Naive B cell (primary cell): Measurements from ENCODE around the gene BTBD9. TPM values are rescaled to one million over a fixed set of nuclear protein-coding genes. Genes with fewer than 3 reads are reported as not detected.

Source experiments
- ATAC-seq, 2 donors: fragments of 150-1000 bp; cut with Tn5 transposase; 2 replicates each; pipeline ENCODE4 v1.10.0; 2021; ENCODE audit warnings: low read depth in 2 of 2, mild to moderate bottlenecking in 2 of 2, moderate library complexity in 2 of 2
- DNase-seq: peaks from one replicate; pipeline ENCODE4 v3.0.0; 2022
- H3K27ac Mint-ChIP-seq, 6 donors: one replicate each; pipeline ENCODE4 v1.8.0; 2020 to 2022; ENCODE audit warnings: mild to moderate bottlenecking in 6 of 6, mixed read lengths in 6 of 6, moderate library complexity in 5 of 6, inconsistent platforms in 2 of 6
- H3K27me3 Mint-ChIP-seq, 3 donors: one replicate each; pipeline ENCODE4 v1.8.0; 2021 to 2022; ENCODE audit warnings: mixed read lengths in 3 of 3, mild to moderate bottlenecking in 1 of 3
- H3K36me3 Mint-ChIP-seq, 2 donors: one replicate each; pipeline ENCODE4 v1.8.0; 2020 to 2022; ENCODE audit warnings: mixed read lengths in 2 of 2, inconsistent platforms in 1 of 2, mild to moderate bottlenecking in 1 of 2
- H3K4me1 Mint-ChIP-seq, 3 donors: one replicate each; pipeline ENCODE4 v1.8.0; 2020 to 2022; ENCODE audit warnings: mixed read lengths in 3 of 3, inconsistent platforms in 1 of 3, mild to moderate bottlenecking in 1 of 3, moderate library complexity in 1 of 3
- H3K4me3 Mint-ChIP-seq, 8 donors: one replicate each; pipeline ENCODE4 v1.8.0; 2020 to 2022; ENCODE audit warnings: mild to moderate bottlenecking in 8 of 8, mixed read lengths in 8 of 8, moderate library complexity in 8 of 8, inconsistent platforms in 2 of 8
- H3K9me3 Mint-ChIP-seq, 7 donors: one replicate each; pipeline ENCODE4 v1.8.0; 2020 to 2022; ENCODE audit warnings: mixed read lengths in 7 of 7, mild to moderate bottlenecking in 5 of 7, inconsistent platforms in 2 of 7, moderate library complexity in 1 of 7
- polyA plus RNA-seq, 6 donors: library from polyadenylated mRNA; unstranded; fragments of 300-500 nt; fragmentation: Illumina TruSeq; gene quantifications; one replicate each; pipeline ENCODE4 v1.2.3, GENCODE V29; 2021; ENCODE audit warnings: low read depth in 6 of 6

Gene BTBD9
- polyA plus RNA-seq, 6 donors from 2014 or later: 3.5 to 29.1 (median 20.2) TPM

- Mint-ChIP-seq H3K36me3 (peaks cover 8 to 26% of the 10 kb centered on the region in 2 donors), H3K27me3 (no peaks in the 10 kb centered on the region), H3K27ac (no peak overlapping the region), H3K4me3 (no peak overlapping the region), H3K9me3 (no peaks in the 10 kb centered on the region), H3K4me1 (peaks cover 14 to 31% (median 26%) of the 10 kb centered on the region in 3 donors)
- no peak for DNase-seq
- ATAC-seq: peak in 1 of 2 donors; percentile 34
These were observed 375.1 kb downstream of the BTBD9 start for GRCh38 chr6:38264605-38265004.

- H3K27ac Mint-ChIP-seq: peak overlapping the region in 1 of 6 donors; percentile 16
- no peak overlapping the region for H3K4me3 Mint-ChIP-seq
- H3K27me3 Mint-ChIP-seq: no peaks in the 10 kb centered on the region
- H3K9me3 Mint-ChIP-seq: no peaks in the 10 kb centered on the region
- H3K4me1 Mint-ChIP-seq: peaks cover 14 to 31% (median 23%) of the 10 kb centered on the region in 3 donors
- DNase-seq (no peak), ATAC-seq (no peak)
- H3K36me3 Mint-ChIP-seq: peaks cover 9 to 16% of the 10 kb centered on the region in 2 donors
These were observed 377.1 kb downstream of the BTBD9 start for GRCh38 chr6:38262609-38263008.

- Mint-ChIP-seq H3K9me3 (no peaks in the 10 kb centered on the region), H3K4me1 (peaks cover 13 to 30% (median 23%) of the 10 kb centered on the region in 3 donors), H3K27ac (peak overlapping the region in 2 of 6 donors; percentile 4 to 88), H3K27me3 (no peaks in the 10 kb centered on the region), H3K36me3 (peaks cover 13 to 16% of the 10 kb centered on the region in 2 donors), H3K4me3 (no peak overlapping the region)
- peak; percentile 40 to 44 for ATAC-seq
- no peak for DNase-seq
These were observed 377.7 kb downstream of the BTBD9 start for GRCh38 chr6:38262026-38262425.

- peaks cover 10 to 26% (median 19%) of the 10 kb centered on the region in 3 donors for H3K4me1 Mint-ChIP-seq
- no peak overlapping the region for H3K4me3 Mint-ChIP-seq
- no peak overlapping the region for H3K27ac Mint-ChIP-seq
- peaks cover 9 to 13% of the 10 kb centered on the region in 2 donors for H3K36me3 Mint-ChIP-seq
- ATAC-seq: no peak
- no peaks in the 10 kb centered on the region for H3K9me3 Mint-ChIP-seq
- DNase-seq: no peak
- H3K27me3 Mint-ChIP-seq: no peaks in the 10 kb centered on the region
These were observed 378.1 kb downstream of the BTBD9 start for GRCh38 chr6:38261626-38262025.

- Mint-ChIP-seq H3K4me3 (no peak overlapping the region), H3K36me3 (peaks cover 21 to 26% of the 10 kb centered on the region in 2 donors), H3K27me3 (no peaks in the 10 kb centered on the region), H3K27ac (no peak overlapping the region), H3K9me3 (peaks cover 0 to 11% (median 3%) of the 10 kb centered on the region in 7 donors), H3K4me1 (peaks cover 8 to 20% (median 15%) of the 10 kb centered on the region in 3 donors)
- ATAC-seq: no peak
- no peak for DNase-seq
These were observed 380.0 kb downstream of the BTBD9 start for GRCh38 chr6:38259736-38260135.

- ATAC-seq: no peak
- Mint-ChIP-seq H3K27ac (peak overlapping the region in 1 of 6 donors; percentile 63), H3K36me3 (peaks cover 10 to 27% of the 10 kb centered on the region in 2 donors), H3K27me3 (no peaks in the 10 kb centered on the region), H3K4me3 (no peak overlapping the region), H3K4me1 (peaks cover 0 to 4% (median 0%) of the 10 kb centered on the region in 3 donors), H3K9me3 (no peaks in the 10 kb centered on the region)
- DNase-seq: no peak
These were observed 391.1 kb downstream of the BTBD9 start for GRCh38 chr6:38248500-38249234.

- H3K27me3 Mint-ChIP-seq: no peaks in the 10 kb centered on the region
- H3K4me1 Mint-ChIP-seq: peaks cover 0 to 4% (median 0%) of the 10 kb centered on the region in 3 donors
- H3K9me3 Mint-ChIP-seq: no peaks in the 10 kb centered on the region
- ATAC-seq (no peak), DNase-seq (no peak)
- no peak overlapping the region for H3K4me3 Mint-ChIP-seq
- H3K36me3 Mint-ChIP-seq: peaks cover 20 to 23% of the 10 kb centered on the region in 2 donors
- no peak overlapping the region for H3K27ac Mint-ChIP-seq
These were observed 394.4 kb downstream of the BTBD9 start for GRCh38 chr6:38245295-38245694.

GRCh38 chr6:38244869-38245268 is 394.9 kb downstream of the BTBD9 start:
- no peak for DNase-seq
- Mint-ChIP-seq H3K27me3 (no peaks in the 10 kb centered on the region), H3K27ac (no peak overlapping the region), H3K4me1 (peaks cover 0 to 8% (median 4%) of the 10 kb centered on the region in 3 donors), H3K4me3 (no peak overlapping the region), H3K36me3 (peaks cover 20 to 22% of the 10 kb centered on the region in 2 donors), H3K9me3 (no peaks in the 10 kb centered on the region)
- no peak for ATAC-seq

- H3K27me3 Mint-ChIP-seq: no peaks in the 10 kb centered on the region
- DNase-seq (no peak), ATAC-seq (no peak)
- H3K4me1 Mint-ChIP-seq: peaks cover 2 to 14% (median 13%) of the 10 kb centered on the region in 3 donors
- peaks cover 19 to 20% of the 10 kb centered on the region in 2 donors for H3K36me3 Mint-ChIP-seq
- H3K4me3 Mint-ChIP-seq: no peak overlapping the region
- H3K9me3 Mint-ChIP-seq: no peaks in the 10 kb centered on the region
- H3K27ac Mint-ChIP-seq: no peak overlapping the region
These were observed 398.4 kb downstream of the BTBD9 start for GRCh38 chr6:38241200-38241871.

- Mint-ChIP-seq H3K27me3 (no peaks in the 10 kb centered on the region), H3K27ac (peak overlapping the region in 1 of 6 donors; percentile 23)
These were observed 399.8 kb downstream of the BTBD9 start for GRCh38 chr6:38239719-38240451.

GRCh38 chr6:38236631-38237030 is 403.1 kb downstream of the BTBD9 start:
- ATAC-seq (no peak), DNase-seq (no peak)
- Mint-ChIP-seq H3K27ac (no peak overlapping the region), H3K36me3 (peaks cover 0 to 11% of the 10 kb centered on the region in 2 donors), H3K9me3 (no peaks in the 10 kb centered on the region), H3K27me3 (no peaks in the 10 kb centered on the region), H3K4me1 (peaks cover 14 to 28% (median 17%) of the 10 kb centered on the region in 3 donors), H3K4me3 (no peak overlapping the region)

More at GRCh38 chr6:38239719-38240451, 399.8 kb downstream of the BTBD9 start:
- ATAC-seq (no peak), DNase-seq (no peak)
- peaks cover 11 to 19% of the 10 kb centered on the region in 2 donors for H3K36me3 Mint-ChIP-seq
- H3K4me3 Mint-ChIP-seq: no peak overlapping the region
- no peaks in the 10 kb centered on the region for H3K9me3 Mint-ChIP-seq
- H3K4me1 Mint-ChIP-seq: peaks cover 13 to 21% (median 14%) of the 10 kb centered on the region in 3 donors

- Mint-ChIP-seq H3K27me3 (no peaks in the 10 kb centered on the region), H3K4me1 (peaks cover 18 to 26% (median 20%) of the 10 kb centered on the region in 3 donors), H3K27ac (peak overlapping the region in 1 of 6 donors; percentile 37), H3K9me3 (no peaks in the 10 kb centered on the region), H3K4me3 (no peak overlapping the region), H3K36me3 (peaks cover 0 to 11% of the 10 kb centered on the region in 2 donors)
- ATAC-seq: peak in 1 of 2 donors; percentile 34
- DNase-seq: no peak
These were observed 404.6 kb downstream of the BTBD9 start for GRCh38 chr6:38234934-38235682.

GRCh38 chr6:38234141-38234540 is 405.6 kb downstream of the BTBD9 start:
- ATAC-seq: no peak
- peaks cover 0 to 11% of the 10 kb centered on the region in 2 donors for H3K36me3 Mint-ChIP-seq
- DNase-seq: no peak
- H3K27ac Mint-ChIP-seq: no peak overlapping the region
- H3K9me3 Mint-ChIP-seq: no peaks in the 10 kb centered on the region
- peaks cover 13 to 21% (median 20%) of the 10 kb centered on the region in 3 donors for H3K4me1 Mint-ChIP-seq
- H3K27me3 Mint-ChIP-seq: no peaks in the 10 kb centered on the region
- no peak overlapping the region for H3K4me3 Mint-ChIP-seq
